SIG-M5 (cell line): Measurements from ENCODE around the gene SLC25A33.

ENCODE experiments used
- DNase-seq: peaks from one replicate; lab custom pipeline; 2025; lab: John Stamatoyannopoulos, UW

SLC25A33 gene

DNA sequence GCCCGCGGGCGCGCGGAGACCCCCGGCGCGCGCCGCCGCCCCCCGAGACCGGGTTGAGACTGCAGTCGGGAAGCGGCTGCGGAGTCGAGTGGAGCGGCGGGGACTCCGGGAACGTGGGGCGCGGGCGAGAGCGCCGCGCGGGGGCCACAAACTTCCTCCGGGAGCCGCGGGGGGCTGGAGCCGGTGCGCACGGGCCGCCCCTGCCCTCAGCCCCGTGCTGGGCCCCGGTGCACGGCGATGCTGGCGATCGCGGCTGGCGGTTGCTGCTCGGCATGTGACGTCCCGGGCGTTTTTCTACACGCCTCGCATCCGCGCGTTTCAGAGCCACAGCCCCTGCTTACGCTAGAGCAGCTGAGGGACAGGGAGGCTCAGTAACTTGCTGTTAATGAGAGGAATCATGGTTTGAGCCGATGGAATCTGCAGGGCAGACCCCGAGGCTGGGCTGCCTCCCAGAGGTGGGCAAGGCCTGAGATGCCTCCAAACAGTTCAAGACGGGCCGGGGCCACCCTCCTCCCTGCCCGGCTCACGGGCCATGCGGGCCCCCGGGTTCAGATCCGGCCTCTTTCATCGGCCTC lies 50.0 kb downstream of the SLC25A33 start:
- DNase-seq: no peak

GRCh38 chr1:9589719-9590157 lies 50.5 kb downstream of the SLC25A33 start:
- no peak for DNase-seq

DNA sequence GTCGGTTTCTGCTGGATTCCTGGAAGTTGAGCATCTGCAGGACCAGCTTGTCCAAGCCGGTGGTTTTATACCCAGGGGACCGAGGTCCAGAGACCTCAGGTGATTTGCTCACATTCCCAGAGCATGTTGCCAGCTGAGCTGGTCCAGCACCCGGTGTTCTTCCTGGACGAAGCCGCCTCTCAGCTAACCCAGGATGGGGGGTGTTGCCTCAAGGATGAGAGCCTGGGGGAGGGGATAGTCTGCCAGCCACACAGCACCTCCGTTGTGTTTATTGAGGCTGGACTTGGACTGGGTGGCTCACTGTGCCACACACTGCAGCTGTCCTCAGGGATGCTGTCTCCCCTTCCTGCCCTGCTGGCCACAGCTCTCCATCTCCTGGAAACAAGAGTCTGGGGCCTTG lies 50.9 kb downstream of the SLC25A33 start:
- DNase-seq: no peak

DNA sequence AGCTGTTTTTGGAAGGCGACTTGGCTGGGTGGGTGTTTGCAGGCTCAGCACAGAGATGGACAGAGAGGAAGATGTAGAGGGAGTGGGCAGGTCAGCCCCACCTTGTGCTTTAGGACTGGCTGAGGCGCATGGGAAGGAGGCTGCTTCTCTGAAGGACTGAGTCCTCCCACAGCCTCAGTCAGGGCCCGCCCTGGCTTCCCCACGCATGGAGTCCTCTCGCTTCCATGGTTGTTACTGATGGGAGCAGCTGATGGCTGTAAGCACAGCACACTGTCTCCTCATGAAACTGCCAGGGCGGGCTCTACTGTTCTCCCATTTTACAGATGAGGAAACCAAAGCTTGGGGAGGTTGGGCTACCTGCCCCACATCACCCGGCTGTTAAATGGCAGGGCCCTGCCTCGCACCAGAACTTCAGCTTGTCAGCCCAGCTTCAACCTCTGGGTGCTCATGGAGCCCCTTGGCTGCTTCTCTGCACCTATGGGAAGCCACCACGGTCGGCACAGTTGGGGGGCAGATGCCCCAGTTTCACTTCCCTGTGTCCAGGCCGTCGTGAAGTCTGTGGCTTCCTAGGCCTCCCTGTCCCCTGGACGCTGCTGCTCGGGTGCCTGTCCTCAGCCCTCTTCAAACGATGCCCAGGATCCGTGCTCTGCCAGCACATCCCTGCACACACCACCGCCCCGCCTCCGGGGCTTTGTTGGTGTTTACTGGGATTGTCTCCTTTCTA lies 51.8 kb downstream of the SLC25A33 start:
- no peak for DNase-seq

- no peak for DNase-seq
Observed at GRCh38 chr1:9591669-9592509, 52.6 kb downstream of the SLC25A33 start.

DNA sequence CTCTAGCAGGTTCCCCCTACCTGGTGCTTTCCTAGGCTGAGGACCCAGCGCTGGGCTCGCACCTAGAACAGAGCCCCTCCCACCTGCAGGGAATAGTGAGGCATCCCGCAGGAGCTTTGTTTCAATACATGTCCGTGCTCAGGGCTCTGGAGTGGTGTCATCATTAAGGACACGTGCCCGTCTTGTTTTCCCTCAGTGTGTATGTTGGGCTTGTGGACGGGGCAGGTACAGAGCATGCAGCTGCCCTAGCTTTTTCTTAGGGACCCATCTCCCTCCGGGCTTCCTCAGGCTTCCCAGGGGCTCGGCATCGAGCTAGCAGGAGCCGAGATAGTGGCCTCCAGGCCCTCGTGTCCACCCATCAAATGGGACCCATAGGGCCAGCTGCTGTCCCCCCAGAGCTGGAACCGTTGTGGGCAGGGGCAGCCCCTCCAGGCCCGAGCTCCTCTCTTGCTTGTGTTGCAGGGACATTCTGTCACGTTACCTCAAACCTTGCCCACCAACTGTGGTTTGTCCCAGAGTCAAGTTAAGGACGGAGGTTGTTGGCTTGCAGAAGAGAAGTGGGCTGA lies 53.3 kb downstream of the SLC25A33 start:
- no peak for DNase-seq

- no peak for DNase-seq
Observed at GRCh38 chr1:9593147-9593491, 53.9 kb downstream of the SLC25A33 start.

- DNase-seq: no peak
Observed at GRCh38 chr1:9593492-9594465, 54.5 kb downstream of the SLC25A33 start.

- no peak for DNase-seq
Observed at GRCh38 chr1:9594471-9595155, 55.3 kb downstream of the SLC25A33 start.

- no peak for DNase-seq
Observed at GRCh38 chr1:9595156-9595967, 56.1 kb downstream of the SLC25A33 start.

DNA sequence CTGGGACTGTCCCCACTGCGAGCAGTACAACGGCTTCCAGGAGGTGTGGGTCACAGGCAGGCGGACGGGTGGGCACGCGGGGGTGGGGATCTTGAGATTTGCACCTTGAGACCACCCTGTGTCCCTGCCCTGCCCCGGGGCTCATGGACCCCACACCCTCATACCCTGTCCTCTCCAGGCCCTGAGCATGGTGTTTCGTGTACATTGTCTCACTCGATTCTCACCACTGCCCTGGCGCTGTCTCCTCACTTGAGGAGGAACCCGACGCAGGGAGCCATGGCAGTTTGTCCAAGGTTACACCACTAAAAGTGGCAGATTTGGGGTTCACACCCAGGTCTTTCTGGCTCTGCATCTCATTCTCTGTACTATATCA lies 56.7 kb downstream of the SLC25A33 start:
- no peak for DNase-seq

DNA sequence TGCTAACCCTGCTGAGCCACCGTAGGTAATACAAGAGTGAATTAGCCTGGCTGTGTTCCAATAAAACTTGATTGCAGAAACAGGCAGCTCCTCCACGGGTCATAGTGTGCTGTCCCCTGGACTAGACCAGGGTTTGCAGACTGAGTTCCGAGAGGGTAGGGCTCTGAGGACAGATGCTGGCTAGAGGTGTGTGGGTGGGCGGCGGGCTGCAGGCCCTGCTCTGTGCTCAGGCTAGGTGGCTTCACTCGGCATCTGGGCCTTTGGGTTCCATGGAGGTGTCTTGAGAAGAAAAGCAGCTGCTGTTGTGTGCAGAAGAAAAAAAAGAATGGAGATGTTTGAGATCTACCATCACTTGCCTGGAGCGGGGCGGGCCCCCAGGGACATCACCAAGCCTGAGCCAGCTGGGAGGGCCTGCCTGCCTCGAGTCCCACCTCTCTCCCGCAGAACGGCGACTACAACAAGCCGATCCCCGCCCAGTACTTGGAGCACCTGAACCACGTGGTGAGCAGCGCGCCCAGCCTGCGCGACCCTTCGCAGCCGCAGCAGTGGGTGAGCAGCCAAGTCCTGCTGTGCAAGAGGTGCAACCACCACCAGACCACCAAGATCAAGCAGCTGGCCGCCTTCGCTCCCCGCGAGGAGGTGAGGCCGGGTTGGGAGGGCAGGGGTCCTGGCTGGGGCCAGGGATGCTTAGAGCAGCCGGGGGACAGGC lies 57.3 kb downstream of the SLC25A33 start:
- no peak for DNase-seq

- DNase-seq: no peak
Observed at GRCh38 chr1:9597361-9598315, 58.4 kb downstream of the SLC25A33 start.

GRCh38 chr1:9598316-9598700 lies 59.0 kb downstream of the SLC25A33 start:
- no peak for DNase-seq

DNA sequence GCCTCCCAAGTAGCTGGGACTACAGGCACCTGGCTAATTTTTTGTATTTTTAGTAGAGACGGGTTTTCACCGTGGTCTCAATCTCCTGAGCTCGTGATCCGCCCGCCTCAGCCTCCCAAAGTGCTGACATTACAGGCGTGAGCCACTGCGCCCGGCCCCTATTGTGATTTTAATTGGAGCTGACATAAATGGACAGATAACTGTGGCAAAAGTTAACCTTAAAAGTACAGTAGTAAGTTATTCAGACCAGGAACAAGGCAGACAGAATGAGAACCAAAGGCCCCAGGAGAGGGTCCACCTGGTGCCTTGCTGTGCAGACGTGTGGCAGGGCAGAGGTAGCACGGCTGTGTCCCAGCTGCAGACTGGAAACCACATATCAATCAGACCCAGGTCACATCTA lies 60.5 kb downstream of the SLC25A33 start:
- no peak for DNase-seq

DNA sequence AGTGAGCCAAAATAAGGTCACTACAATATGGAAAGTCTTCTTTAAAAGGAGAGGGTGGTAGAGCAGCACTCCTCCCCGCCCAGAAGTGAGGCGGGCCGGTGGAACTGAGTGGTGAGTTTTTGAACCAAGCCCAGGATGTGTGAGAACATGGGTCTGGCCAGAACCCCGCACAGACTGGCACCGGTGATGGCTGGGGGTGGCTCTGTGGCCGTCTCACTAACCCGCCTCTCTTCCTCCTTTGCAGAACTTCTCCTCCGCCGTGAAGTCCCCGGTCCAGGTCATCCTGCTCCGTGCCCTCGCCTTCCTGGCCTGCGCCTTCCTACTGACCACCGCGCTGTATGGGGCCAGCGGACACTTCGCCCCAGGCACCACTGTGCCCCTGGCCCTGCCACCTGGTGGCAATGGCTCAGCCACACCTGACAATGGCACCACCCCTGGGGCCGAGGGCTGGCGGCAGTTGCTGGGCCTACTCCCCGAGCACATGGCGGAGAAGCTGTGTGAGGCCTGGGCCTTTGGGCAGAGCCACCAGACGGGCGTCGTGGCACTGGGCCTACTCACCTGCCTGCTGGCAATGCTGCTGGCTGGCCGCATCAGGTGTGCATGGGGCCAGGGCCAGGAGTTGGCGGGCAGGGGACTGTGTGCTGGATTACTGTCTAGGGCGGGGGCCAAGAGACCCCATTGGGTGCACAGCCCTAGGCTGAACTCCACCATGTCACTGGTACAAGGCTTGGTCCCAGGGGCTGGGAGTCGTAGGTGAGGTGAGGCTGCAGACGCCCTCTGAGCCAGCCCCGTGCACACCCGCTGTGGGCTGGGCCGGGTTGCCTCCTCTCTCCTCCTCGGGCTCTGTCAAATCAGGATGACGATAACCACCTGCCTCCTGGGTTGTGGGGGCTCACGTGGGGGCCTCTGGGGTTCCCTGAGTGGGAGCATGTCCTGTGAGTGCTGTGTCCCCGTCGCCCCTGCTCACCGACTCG lies 61.9 kb downstream of the SLC25A33 start:
- DNase-seq: no peak
